ENCODE measurements around the gene RSPH4A.
"Not testable (repeated sequence)": the region's sequence is repeated elsewhere in the genome, so short reads cannot be mapped to it uniquely, and the experiment has no call there.

DNA sequence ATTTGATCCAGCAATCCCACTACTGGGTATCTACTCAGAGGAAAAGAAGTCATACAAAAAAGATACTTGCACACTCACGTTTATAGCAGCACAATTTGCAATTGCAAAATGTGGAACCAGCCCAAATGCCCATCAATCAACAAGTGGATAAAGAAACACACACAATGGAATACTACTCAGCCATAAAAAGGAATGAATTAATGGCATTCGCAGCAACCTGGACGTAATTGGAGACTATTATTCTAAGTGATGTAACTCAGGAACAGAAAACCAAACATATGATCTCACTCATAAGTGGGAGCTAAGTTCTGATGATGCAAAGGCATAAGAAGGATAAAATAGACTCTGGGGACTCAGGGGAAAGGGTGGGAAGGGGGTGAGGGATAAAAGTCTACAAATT lies 11.4 kb upstream of the RSPH4A start:
- TF ChIP-seq, protein P1, sequence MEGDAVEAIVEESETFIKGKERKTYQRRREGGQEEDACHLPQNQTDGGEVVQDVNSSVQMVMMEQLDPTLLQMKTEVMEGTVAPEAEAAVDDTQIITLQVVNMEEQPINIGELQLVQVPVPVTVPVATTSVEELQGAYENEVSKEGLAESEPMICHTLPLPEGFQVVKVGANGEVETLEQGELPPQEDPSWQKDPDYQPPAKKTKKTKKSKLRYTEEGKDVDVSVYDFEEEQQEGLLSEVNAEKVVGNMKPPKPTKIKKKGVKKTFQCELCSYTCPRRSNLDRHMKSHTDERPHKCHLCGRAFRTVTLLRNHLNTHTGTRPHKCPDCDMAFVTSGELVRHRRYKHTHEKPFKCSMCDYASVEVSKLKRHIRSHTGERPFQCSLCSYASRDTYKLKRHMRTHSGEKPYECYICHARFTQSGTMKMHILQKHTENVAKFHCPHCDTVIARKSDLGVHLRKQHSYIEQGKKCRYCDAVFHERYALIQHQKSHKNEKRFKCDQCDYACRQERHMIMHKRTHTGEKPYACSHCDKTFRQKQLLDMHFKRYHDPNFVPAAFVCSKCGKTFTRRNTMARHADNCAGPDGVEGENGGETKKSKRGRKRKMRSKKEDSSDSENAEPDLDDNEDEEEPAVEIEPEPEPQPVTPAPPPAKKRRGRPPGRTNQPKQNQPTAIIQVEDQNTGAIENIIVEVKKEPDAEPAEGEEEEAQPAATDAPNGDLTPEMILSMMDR (IDR thresholded peaks at IDR 0.05): not testable (repeated sequence)
- TF ChIP-seq POLR2A, POLR2AphosphoS5 (IDR thresholded peaks at IDR 0.05): not testable (repeated sequence)

Data from gastroesophageal sphincter (tissue), 3 donors.